PFSK-1 (cell line): ENCODE measurements around the gene TBC1D32.

Experiments
- POLR2AphosphoS5 ChIP-seq: IDR thresholded peaks from 2 replicates; pipeline ENCODE4 v1.6.1; 2012; ENCODE audit warnings: low read depth, mild to moderate bottlenecking, control low read depth, low read length, moderate library complexity
- REST ChIP-seq, 2 experiments: IDR thresholded peaks; 2 replicates each; pipeline versions ENCODE4 v1.6.1 to v1.8.0; 2011 to 2012; ENCODE audit warnings: low read depth in 2 of 2, low read length in 2 of 2, control low read depth in 1 of 2, inconsistent platforms in 1 of 2, mild to moderate bottlenecking in 1 of 2, moderate library complexity in 1 of 2; ENCODE audit not compliant: insufficient read depth in 1 of 2
- SIN3A ChIP-seq: IDR thresholded peaks from 2 replicates; pipeline ENCODE4 v1.6.1; 2012; ENCODE audit warnings: mild to moderate bottlenecking, low read length, moderate library complexity, borderline replicate concordance; ENCODE audit not compliant: insufficient read depth
- TAF1 ChIP-seq: IDR thresholded peaks from 2 replicates; pipeline ENCODE4 v1.6.1; 2012; ENCODE audit warnings: low read length, control low read depth, borderline replicate concordance; ENCODE audit not compliant: insufficient read depth

GRCh38 chr6:121076119-121076518, 258.2 kb downstream of the TBC1D32 start:
- TF ChIP-seq TAF1: no peak
- TF ChIP-seq SIN3A: no peak
- no peak for TF ChIP-seq REST (IDR thresholded peaks at IDR 0.05; ENCODE audit: insufficient read depth in 1 of 2, low read depth in 2 of 2, low read length in 2 of 2)
- no peak for TF ChIP-seq POLR2AphosphoS5
